ENCODE data around the gene PRKCA.

The PRKCA gene

GRCh38 chr17:66751771-66752170, 449.4 kb downstream of the PRKCA start:
- DNase-seq (ENCODE audit: low read depth in 2 of 3, low spot score in 1 of 3), result no peak

GRCh38 chr17:66752411-66752810, 450.0 kb downstream of the PRKCA start:
- no peak for DNase-seq (ENCODE audit: low read depth in 2 of 3, low spot score in 1 of 3)

- DNase-seq (ENCODE audit: low read depth in 2 of 3, low spot score in 1 of 3), result no peak
These were observed 450.9 kb downstream of the PRKCA start for GRCh38 chr17:66753126-66753920.

GRCh38 chr17:66755101-66755943, 452.9 kb downstream of the PRKCA start:
- DNase-seq (ENCODE audit: low read depth in 2 of 3, low spot score in 1 of 3), result no peak

- no peak for DNase-seq (ENCODE audit: low read depth in 2 of 3, low spot score in 1 of 3)
These were observed 453.5 kb downstream of the PRKCA start for GRCh38 chr17:66755944-66756290.

GRCh38 chr17:66760324-66760723, 457.9 kb downstream of the PRKCA start:
- no peak for DNase-seq (ENCODE audit: low read depth in 2 of 3, low spot score in 1 of 3)

- DNase-seq (ENCODE audit: low read depth in 2 of 3, low spot score in 1 of 3), result no peak
These were observed 459.9 kb downstream of the PRKCA start for GRCh38 chr17:66762276-66762675.

GRCh38 chr17:66763056-66763455, 460.6 kb downstream of the PRKCA start:
- no peak for DNase-seq (ENCODE audit: low read depth in 2 of 3, low spot score in 1 of 3)

GRCh38 chr17:66764506-66764905, 462.1 kb downstream of the PRKCA start:
- no peak for DNase-seq (ENCODE audit: low read depth in 2 of 3, low spot score in 1 of 3)

GRCh38 chr17:66767154-66767933, 464.9 kb downstream of the PRKCA start:
- DNase-seq (ENCODE audit: low read depth in 2 of 3, low spot score in 1 of 3), result no peak

- no peak for DNase-seq (ENCODE audit: low read depth in 2 of 3, low spot score in 1 of 3)
These were observed 467.5 kb downstream of the PRKCA start for GRCh38 chr17:66769911-66770310.

GRCh38 chr17:66772148-66772812, 469.9 kb downstream of the PRKCA start:
- DNase-seq (ENCODE audit: low read depth in 2 of 3, low spot score in 1 of 3), result no peak

GRCh38 chr17:66775271-66775670, 472.9 kb downstream of the PRKCA start:
- no peak for DNase-seq (ENCODE audit: low read depth in 2 of 3, low spot score in 1 of 3)

GRCh38 chr17:66775881-66776400, 473.5 kb downstream of the PRKCA start:
- no peak for DNase-seq (ENCODE audit: low read depth in 2 of 3, low spot score in 1 of 3)

GRCh38 chr17:66776999-66777688, 474.7 kb downstream of the PRKCA start:
- no peak for DNase-seq (ENCODE audit: low read depth in 2 of 3, low spot score in 1 of 3)

- DNase-seq (ENCODE audit: low read depth in 2 of 3, low spot score in 1 of 3), result no peak
These were observed 475.3 kb downstream of the PRKCA start for GRCh38 chr17:66777689-66778225.

GRCh38 chr17:66778531-66779236, 476.3 kb downstream of the PRKCA start:
- no peak for DNase-seq (ENCODE audit: low read depth in 2 of 3, low spot score in 1 of 3)

GRCh38 chr17:66779237-66779606, 476.8 kb downstream of the PRKCA start:
- no peak for DNase-seq (ENCODE audit: low read depth in 2 of 3, low spot score in 1 of 3)

- no peak for DNase-seq (ENCODE audit: low read depth in 2 of 3, low spot score in 1 of 3)
These were observed 478.7 kb downstream of the PRKCA start for GRCh38 chr17:66781135-66781534.

Data from stimulated activated CD4-positive, alpha-beta T cell treated with anti-CD3 and anti-CD28 coated beads, Interleukin-12 subunit alpha, Interleukin-12 subunit beta, amount 100 ng/mL, for 48 hours (primary cell).